Stimulated activated CD4-positive, alpha-beta T cell treated with anti-CD3 and anti-CD28 coated beads, Interleukin-2, amount 100 ng/mL, for 24 hours (primary cell): ENCODE data around the gene PDE4D.
"Not testable (repeated sequence)": the region's sequence is repeated elsewhere in the genome, so short reads cannot be mapped to it uniquely, and the experiment has no call there.

Experiments
- DNase-seq, 2 donors: peaks; one replicate each; pipeline ENCODE4 v3.0.0-alpha.2; 2020

PDE4D gene

DNA sequence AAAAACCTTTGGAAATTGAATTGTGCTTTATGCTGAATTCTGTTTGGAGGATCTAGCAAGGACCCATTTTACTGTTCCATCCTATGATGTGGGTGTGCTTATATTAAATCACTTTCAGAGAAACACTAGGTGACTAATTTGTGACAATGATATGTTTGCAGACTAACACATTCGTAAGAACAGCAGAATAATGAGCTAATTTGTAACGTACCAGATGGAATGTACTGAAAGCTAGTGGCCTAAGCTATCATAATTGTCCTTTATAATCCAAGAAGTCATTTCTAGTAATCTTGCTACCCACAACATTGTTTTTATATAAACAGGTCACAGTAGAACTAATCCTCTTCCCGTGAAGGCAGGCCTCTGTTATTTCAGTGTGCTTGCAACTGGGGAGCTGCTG is 292.5 kb downstream of the PDE4D start:
- DNase-seq = no peak

DNA sequence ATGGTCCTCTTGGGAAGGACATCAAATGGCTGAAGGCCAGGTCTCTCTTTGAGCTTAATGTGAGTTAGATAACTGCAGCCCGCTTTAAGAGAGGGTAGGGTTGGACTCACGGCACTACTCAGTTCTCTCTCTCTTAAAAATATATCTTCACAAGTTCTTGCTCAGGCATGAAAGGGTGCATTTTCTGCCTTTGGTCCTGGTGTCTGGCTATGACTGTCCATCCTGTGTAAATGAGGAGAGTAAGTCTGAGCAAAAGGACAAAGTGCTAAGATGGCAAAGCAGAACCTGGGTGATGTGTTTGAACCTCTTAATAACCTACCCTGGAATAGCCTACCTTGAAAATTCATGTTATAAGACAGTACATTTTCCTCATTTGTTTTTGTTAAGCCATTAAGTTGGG is 293.4 kb downstream of the PDE4D start:
- DNase-seq = no peak

DNA sequence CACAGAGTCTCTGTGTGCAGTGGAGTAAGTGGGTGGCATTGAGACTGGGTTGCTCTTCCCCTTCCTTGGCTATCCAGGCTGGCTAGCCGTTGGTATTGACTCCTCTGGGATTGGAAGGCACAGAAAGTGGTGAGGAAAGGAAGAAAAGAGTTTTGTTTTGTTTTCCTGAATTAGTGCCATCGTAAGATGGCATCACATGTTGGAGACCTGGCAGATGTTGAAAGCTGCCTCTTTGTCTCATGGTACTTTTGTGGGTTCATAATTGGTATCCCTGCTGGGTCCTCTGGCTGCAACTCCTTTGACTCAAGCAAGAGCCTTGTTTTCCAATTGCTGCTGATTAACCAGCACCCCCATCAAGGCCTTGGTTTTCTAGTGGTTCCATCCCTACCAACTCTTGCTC is 293.8 kb downstream of the PDE4D start:
- no peak for DNase-seq

DNA sequence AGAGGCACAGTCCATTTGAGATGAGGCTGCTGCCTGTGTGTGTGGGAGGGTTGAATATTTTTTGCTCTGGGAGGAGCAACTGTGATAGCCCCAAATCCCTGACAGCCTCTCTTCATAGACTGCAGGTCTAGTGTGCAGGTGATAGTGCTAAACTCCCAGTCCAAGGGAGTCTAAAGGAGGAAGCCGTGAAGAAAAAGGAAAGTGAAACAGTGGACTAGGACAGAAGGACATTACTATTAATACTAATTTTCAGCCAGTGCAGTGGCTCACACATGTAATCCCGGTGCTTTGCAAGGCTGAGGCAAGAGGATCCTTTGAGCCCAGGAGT is 295.0 kb downstream of the PDE4D start:
- no peak for DNase-seq

DNA sequence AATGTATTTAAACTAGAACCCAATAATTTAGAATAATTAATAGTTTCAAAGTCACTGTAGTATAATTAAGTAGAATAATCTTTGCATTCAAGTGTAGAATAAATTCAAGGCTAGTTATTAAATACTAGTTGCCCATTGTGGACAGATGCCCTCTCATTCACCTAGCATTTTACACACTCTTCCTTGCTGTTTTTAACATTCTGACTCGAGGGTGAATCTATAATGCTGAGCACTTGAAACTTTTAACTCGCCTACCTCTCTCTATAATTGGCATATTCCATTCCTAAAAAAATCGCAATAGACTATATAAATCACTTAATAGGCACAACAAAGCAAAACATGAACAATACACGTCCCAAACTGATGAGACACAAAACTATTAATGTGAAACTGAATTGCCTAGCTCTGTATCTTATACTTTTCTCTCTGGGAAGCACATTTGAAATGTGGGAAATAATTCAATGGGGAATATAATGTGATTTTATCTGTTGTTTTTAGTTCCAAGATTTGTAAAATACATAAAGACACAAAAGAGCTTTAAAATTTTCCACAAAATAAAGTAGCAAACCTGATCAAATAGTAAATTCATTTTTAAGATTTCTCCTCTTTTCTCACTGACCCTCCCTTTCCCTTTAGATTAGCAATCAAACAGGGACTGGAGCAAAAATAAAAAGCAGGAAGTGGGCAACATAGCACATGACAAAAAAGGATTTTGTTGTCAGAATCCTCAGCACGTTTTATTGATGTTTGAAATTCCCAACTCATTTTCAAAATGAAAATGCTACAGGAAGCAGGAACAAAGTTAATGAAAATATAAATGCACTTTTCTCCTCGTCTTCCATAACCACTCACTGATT is 295.6 kb downstream of the PDE4D start:
- no peak for DNase-seq

- DNase-seq = no peak
Measured at GRCh38 chr5:59596586-59597350, 296.8 kb downstream of the PDE4D start.

- DNase-seq = not testable (repeated sequence)
Measured at GRCh38 chr5:59594118-59594517, 299.4 kb downstream of the PDE4D start.

GRCh38 chr5:59593439-59594007 is 300.0 kb downstream of the PDE4D start:
- DNase-seq = no peak

DNA sequence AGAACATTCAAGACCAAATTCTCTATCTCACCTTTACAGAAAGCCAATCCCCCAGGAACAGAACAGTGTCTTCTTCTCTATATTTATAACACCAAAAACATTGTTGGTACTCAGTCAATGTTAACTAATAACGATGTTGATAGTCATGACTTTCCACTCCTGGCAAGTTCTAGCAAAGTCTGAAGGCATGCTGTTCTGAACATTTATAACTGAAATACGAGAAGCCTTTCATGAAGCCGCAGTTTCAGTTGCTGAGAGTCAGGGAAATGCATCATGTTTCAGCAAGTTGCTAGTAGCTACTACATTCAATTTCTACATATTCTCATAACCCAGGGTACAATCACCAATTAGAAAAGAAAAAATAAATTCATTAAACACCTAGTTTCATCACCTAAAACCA is 301.4 kb downstream of the PDE4D start:
- no peak for DNase-seq

DNA sequence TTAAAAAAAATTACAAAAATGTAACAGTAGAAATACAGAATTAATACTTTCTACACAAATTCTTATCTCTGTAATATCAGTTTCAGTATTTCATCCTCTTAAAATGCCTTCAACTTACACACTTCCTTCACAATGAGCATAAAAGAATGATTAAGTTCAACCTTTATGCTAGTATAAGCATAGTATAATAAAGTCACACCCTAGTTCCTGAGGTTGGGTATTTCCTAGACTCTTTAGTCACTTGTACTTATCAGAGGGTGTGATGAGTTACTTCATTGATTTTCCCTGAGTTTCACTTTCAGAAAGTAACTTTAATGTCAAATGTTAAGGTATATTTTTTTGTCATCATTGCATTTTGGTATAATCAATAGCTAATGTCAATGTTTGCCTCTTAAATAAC is 302.4 kb downstream of the PDE4D start:
- DNase-seq = no peak

DNA sequence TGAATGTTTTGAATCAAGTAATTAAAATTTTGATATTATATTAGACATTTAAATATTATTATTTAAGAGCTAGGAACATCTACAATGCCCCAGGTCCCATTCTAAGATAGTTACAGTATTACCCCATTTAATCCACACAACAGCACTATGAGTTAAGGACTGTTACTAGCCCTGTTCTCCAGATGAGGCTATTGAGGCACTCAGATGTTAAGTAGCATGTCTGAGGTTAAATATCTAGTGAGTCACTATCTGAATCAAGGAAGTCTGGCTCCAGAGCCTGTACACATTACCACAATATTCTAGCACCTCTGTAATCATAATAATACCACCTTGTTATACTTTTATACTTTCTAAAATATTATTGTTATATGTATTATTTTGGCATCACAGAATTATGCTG is 304.6 kb downstream of the PDE4D start:
- no peak for DNase-seq

DNA sequence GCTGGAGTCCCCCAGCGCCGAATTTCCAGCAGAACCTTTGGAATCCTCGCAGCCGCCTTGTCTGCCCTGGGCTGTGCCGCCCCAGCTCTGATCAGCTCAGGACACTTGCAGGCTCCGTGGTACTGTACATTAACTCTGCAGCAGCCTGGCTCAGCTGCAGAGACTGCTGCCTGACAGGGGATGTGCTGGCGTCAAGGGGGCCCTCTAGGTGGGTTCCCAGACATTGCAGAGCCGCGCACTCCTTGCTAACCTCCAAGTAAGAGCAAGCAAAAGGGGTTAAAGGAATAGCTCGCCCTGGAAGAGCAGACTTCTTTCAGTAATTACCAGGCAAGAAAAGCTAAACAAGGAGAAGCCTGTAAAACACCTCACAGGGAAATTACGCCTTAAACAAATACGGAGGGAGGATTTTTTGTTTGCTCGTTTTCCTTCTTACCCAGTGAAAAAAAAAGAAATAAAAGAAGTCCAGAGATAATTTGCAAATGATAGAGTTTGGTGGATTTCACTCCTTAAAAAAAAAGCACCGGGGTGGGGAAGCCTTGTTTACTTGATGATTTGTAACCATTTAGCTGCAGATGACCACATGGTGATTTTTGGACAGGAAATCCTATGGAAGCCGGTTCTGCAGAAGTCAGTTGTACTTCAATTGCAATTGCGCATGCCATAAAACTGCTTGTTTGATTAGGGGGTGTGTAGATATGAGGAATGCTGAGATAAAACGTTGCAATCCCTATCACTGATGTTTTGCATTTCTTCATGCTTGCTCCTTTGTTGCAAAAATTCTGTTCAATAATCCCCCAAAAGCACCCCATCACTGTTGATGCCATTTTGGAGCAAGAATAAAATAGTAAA is 305.8 kb downstream of the PDE4D start:
- DNase-seq = no peak

GRCh38 chr5:59586841-59587240 is 306.7 kb downstream of the PDE4D start:
- DNase-seq = no peak

GRCh38 chr5:59584858-59585846 is 308.4 kb downstream of the PDE4D start:
- DNase-seq = no peak

DNA sequence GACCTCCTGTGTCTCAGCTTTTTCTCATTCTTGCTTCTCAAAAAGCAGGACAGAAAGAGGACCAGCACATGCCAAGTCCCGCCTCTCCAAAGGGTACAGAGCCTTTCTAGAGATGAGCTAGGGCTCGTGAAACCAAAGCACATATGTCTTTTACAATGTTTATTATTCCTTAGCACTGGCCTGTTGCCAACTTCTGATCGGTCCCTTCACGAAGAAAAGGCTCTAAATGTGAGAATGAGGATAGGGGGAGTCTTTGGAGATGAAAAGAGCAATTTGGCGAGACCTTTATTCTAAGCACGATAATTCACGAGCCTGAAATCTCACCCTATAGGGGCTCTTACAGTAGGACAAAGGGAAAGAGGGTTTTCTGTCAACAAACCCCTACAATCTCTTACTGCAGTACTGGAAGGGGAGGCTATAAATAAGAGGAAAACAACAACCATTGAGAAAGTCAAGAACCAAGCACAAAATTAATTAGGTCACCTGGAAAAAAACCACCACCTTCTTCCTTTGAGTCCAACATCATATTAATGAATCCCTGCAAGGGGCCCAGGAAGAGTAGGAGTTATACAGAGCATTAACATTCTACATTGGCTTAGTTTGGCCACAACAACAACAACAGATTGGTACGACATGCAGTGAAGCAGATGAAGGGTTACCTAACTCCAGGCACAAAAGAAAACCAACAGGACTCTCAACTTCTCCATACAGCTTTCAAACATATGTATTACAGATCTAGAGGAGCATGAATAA is 309.5 kb downstream of the PDE4D start:
- no peak for DNase-seq

- DNase-seq = no peak
Measured at GRCh38 chr5:59583151-59583809, 310.2 kb downstream of the PDE4D start.

GRCh38 chr5:59582746-59583145 is 310.8 kb downstream of the PDE4D start:
- DNase-seq = no peak

GRCh38 chr5:59579824-59580167 is 313.7 kb downstream of the PDE4D start:
- no peak for DNase-seq

DNA sequence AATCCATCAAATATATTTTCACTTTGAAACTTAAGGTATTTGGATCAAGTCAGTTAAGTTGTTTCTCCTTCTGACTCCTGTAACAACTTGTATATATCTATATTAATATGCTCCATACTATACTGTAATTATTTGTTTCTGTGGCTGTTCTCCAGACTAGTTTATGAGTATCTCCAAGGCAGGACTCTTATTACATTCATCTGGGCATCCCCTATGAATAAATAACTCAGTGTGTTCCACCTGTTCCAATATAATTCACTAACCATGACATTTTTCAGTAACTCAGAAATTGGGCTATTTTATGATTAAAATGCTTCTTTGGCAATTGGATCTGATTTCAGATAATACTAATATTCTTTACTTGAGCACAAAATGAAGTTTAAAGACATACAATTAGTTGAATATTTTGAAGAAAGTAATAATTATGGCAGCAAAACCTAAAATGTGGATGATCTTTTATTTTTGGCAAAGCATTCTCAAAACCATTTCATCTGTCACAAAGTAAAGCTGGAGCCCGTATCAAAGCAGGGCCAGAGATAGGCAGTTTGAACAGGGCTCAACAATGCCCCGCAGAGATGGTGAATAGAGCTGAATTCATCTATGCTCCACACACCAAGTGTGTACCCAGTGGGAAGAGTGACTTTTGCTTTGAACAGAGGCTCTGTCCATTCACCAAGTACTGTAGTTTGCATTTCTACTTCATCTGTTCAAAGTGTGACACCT is 314.3 kb downstream of the PDE4D start:
- DNase-seq = no peak

DNA sequence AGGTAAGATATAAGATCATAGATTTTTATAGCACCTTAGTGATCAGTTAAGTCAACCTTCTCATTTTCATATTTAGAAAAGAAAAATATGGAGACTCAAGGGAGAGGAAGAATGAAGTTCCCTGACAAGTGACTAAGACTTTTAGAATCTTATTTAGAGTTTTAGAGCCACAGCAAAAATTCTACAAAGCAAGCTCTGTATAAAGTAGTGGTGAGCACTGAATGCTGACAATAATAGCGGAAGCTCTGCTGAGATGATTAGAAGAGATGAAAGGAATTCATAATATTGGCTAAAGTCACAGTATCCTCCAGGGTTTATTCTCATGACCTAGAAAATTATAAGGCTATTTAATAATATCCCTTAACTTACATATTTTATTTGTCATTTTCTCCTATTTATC is 316.0 kb downstream of the PDE4D start:
- DNase-seq = no peak
